ENCODE measurements around the gene FBF1.

DNA sequence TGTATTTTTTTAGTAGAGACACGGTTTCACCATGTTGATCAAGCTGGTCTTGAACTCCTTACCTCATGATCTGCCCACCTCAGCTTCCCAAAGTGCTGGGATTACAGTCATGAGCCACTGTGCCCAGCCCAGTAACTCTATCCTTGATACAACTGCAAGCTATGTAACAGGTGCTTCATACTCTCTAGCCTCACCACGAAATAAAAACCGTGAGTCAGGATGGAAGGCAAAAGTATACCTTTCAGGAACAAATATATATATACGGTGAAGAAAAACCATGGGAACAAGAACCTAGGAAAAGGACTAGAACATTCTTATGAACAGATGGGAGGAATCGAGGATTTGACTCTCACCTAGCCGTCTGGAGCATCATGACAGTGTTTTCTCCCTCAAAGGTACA lies 9.6 kb upstream of the FBF1 start:
- TF ChIP-seq, protein P1, sequence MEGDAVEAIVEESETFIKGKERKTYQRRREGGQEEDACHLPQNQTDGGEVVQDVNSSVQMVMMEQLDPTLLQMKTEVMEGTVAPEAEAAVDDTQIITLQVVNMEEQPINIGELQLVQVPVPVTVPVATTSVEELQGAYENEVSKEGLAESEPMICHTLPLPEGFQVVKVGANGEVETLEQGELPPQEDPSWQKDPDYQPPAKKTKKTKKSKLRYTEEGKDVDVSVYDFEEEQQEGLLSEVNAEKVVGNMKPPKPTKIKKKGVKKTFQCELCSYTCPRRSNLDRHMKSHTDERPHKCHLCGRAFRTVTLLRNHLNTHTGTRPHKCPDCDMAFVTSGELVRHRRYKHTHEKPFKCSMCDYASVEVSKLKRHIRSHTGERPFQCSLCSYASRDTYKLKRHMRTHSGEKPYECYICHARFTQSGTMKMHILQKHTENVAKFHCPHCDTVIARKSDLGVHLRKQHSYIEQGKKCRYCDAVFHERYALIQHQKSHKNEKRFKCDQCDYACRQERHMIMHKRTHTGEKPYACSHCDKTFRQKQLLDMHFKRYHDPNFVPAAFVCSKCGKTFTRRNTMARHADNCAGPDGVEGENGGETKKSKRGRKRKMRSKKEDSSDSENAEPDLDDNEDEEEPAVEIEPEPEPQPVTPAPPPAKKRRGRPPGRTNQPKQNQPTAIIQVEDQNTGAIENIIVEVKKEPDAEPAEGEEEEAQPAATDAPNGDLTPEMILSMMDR (IDR thresholded peaks at IDR 0.05; ENCODE audit: insufficient read depth, low read depth, low read length): no peak
- TF ChIP-seq EZH2 (IDR thresholded peaks at IDR 0.05; ENCODE audit: insufficient read depth, low read length): no peak

Data from astrocyte (in vitro differentiated cells and primary cell).